Psoas muscle (tissue), 8 donors: ENCODE data around the gene AKT3. TPM values are rescaled to one million over a fixed set of nuclear protein-coding genes. Genes with fewer than 3 reads are reported as not detected.
A peak's percentile ranks its signal among the peaks of the same experiment; 100 is the strongest.

ENCODE experiments used
- ATAC-seq, 4 donors: fragments of 200-7000 bp; cut with Tn5 transposase; one replicate each; pipeline ENCODE4 v1.9.1; 2020; ENCODE audit warnings: moderate library complexity in 3 of 4, mild to moderate bottlenecking in 2 of 4
- DNase-seq, 2 donors: peaks; one replicate each; pipeline ENCODE4 v3.0.0-alpha.2; 2020
- H3K27ac ChIP-seq: fragments of 200-600 bp; one replicate; pipeline ENCODE4 v1.8.0; 2022
- H3K27me3 ChIP-seq, 3 donors: fragments of 200-600 bp in 1 of 3; one replicate each; pipeline versions ENCODE4 v1.6.1 to v1.8.0; 2013 to 2022; ENCODE audit warnings: low read length in 2 of 3, mild to moderate bottlenecking in 2 of 3, moderate library complexity in 1 of 3; ENCODE audit not compliant: insufficient read depth in 3 of 3
- H3K36me3 ChIP-seq, 2 donors: fragments of 200-600 bp in 1 of 2; one replicate each; pipeline versions ENCODE4 v1.6.1 to v1.8.0; 2013 to 2022; ENCODE audit warnings: low read depth in 1 of 2, mild to moderate bottlenecking in 1 of 2, moderate library complexity in 1 of 2; ENCODE audit not compliant: insufficient read depth in 1 of 2
- H3K4me1 ChIP-seq: fragments of 200-600 bp; one replicate; pipeline ENCODE4 v1.8.0; 2022
- H3K4me3 ChIP-seq: fragments of 200-600 bp; one replicate; pipeline ENCODE4 v1.8.0; 2022; ENCODE audit warnings: mild to moderate bottlenecking
- H3K9me3 ChIP-seq: fragments of 200-600 bp; one replicate; pipeline ENCODE4 v1.8.0; 2022
- WGBS, 3 donors: extraction: QIAGEN DNeasy Blood & Tissue Kit; methylation state at CpG; one replicate each; pipeline versions ENCODE4 v1.1.6 to v1.1.7; 2013; 5-methylcytosine and 5-hydroxymethylcytosine counted together
- intact Hi-C, 2 donors: fragments of 100-400 bp; cut with DNase I; formaldehyde crosslinking; loops; one replicate each; pipeline versions ENCODE4 v1.11.0 to v1.14.2; 2022
- polyA plus RNA-seq, 3 donors: library from polyadenylated mRNA; stranded (reverse); fragments of 200-250 nt; gene quantifications; one replicate each; pipeline ENCODE4 v1.2.3, GENCODE V29; 2013
- total RNA-seq, 4 donors: library from RNA; stranded (reverse); fragmentation: NEBNext Ultra II Directional in 2 of 4; extraction: Animal tissue kit (Norgen Biotek cat#: 25700) in 2 of 4; gene quantifications; one replicate each; pipeline versions ENCODE4 v1.2.1 to v1.2.4, GENCODE V29; 2021 to 2023
- TF ChIP-seq, protein P1 (sequence below): fragments of 200-600 bp; IDR thresholded peaks from one replicate; pipeline ENCODE4 v1.8.0; 2022; ENCODE audit warnings: antibody characterized with exemption
- donor health status: healthy with polysubstance abuse.
- donor health status: DM: no; HTN: no; CAD: no; lungs with moderate emphysema.
- donor health status: Bipolar disorder and iron deficiency.
- donor health status: healthy.
- donor health status: DM: yes; HTN: yes; CAD: no.
- donor health status: DM: no; HTN: no; CAD: no.
- donor health status: DM: no; HTN: no; CAD: no.
- donor health status: DM: yes; HTN: yes; CAD: no.

AKT3 gene
- total and polyA plus RNA-seq, 7 donors, result 3.3 to 25.1 (median 9.8) TPM

GRCh38 chr1:243475966-243476365 is 374.1 kb downstream of the AKT3 start:
- no peak overlapping the region for H3K27ac ChIP-seq
- no peaks in the 10 kb centered on the region for H3K36me3 ChIP-seq
- WGBS, 3 donors, result 62 to 84% (median 68%) methylated on average over 7 of the region's 7 CpGs
- TF ChIP-seq, protein P1, sequence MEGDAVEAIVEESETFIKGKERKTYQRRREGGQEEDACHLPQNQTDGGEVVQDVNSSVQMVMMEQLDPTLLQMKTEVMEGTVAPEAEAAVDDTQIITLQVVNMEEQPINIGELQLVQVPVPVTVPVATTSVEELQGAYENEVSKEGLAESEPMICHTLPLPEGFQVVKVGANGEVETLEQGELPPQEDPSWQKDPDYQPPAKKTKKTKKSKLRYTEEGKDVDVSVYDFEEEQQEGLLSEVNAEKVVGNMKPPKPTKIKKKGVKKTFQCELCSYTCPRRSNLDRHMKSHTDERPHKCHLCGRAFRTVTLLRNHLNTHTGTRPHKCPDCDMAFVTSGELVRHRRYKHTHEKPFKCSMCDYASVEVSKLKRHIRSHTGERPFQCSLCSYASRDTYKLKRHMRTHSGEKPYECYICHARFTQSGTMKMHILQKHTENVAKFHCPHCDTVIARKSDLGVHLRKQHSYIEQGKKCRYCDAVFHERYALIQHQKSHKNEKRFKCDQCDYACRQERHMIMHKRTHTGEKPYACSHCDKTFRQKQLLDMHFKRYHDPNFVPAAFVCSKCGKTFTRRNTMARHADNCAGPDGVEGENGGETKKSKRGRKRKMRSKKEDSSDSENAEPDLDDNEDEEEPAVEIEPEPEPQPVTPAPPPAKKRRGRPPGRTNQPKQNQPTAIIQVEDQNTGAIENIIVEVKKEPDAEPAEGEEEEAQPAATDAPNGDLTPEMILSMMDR, result no peak
- H3K4me1 ChIP-seq, result no peaks in the 10 kb centered on the region
- no peak overlapping the region for H3K4me3 ChIP-seq
- H3K9me3 ChIP-seq, result no peaks in the 10 kb centered on the region
- no peak for ATAC-seq
- intact Hi-C loops, result no loop called here
- H3K27me3 ChIP-seq, result no peaks in the 10 kb centered on the region
- DNase-seq, result no peak

- ATAC-seq (no peak), DNase-seq (no peak)
- H3K4me1 ChIP-seq, result no peaks in the 10 kb centered on the region
- H3K9me3 ChIP-seq, result no peaks in the 10 kb centered on the region
- H3K36me3 ChIP-seq, result no peaks in the 10 kb centered on the region
- H3K27me3 ChIP-seq, result no peaks in the 10 kb centered on the region
- no peak overlapping the region for H3K27ac ChIP-seq
- 96 to 99% (median 97%) methylated on average over 9 of the region's 9 CpGs for WGBS, 3 donors
- H3K4me3 ChIP-seq, result no peak overlapping the region
- intact Hi-C loops, result no loop called here
- TF ChIP-seq, protein P1, result no peak
These were observed 375.1 kb downstream of the AKT3 start for GRCh38 chr1:243474906-243475305.

GRCh38 chr1:243474136-243474881 is 375.7 kb downstream of the AKT3 start:
- 86 to 87% (median 87%) methylated on average over 50 to 55 of the region's 55 CpGs for WGBS, 3 donors
- Histone ChIP-seq H3K27me3 (no peaks in the 10 kb centered on the region), H3K36me3 (no peaks in the 10 kb centered on the region), H3K4me3 (no peak overlapping the region), H3K4me1 (no peaks in the 10 kb centered on the region), H3K9me3 (no peaks in the 10 kb centered on the region), H3K27ac (no peak overlapping the region)
- intact Hi-C loops, result no loop called here
- DNase-seq (no peak), ATAC-seq (no peak)
- TF ChIP-seq, protein P1, result no peak

GRCh38 chr1:243473227-243474135 is 376.6 kb downstream of the AKT3 start:
- TF ChIP-seq, protein P1, result no peak
- Histone ChIP-seq H3K27me3 (no peaks in the 10 kb centered on the region), H3K27ac (no peak overlapping the region), H3K4me3 (peak overlapping the region; percentile 54), H3K36me3 (no peaks in the 10 kb centered on the region), H3K9me3 (no peaks in the 10 kb centered on the region), H3K4me1 (no peaks in the 10 kb centered on the region)
- 27 to 29% (median 28%) methylated on average over 9 to 12 of the region's 12 CpGs for WGBS, 3 donors
- no peak for DNase-seq
- intact Hi-C loops, result no loop called here
- ATAC-seq, result no peak
